SU-DHL-6 (cell line): ENCODE data around the gene ELN.

Experiments used
- H2AFZ ChIP-seq: fragments of 200-600 bp; sonication (generic); 2 replicates; pipeline ENCODE4 v1.6.1; 2014; ENCODE audit warnings: low read depth, mild to moderate bottlenecking, moderate library complexity, mixed read lengths, antibody characterized with exemption, low read length; ENCODE audit not compliant: severe bottlenecking
- H3F3A ChIP-seq: fragments of 200-600 bp; shearing (Covaris generic); 2 replicates; pipeline ENCODE4 v1.6.0; 2016; ENCODE audit warnings: antibody characterized with exemption, mild to moderate bottlenecking; ENCODE audit not compliant: insufficient read depth
- H3K27ac ChIP-seq: fragments of 200-600 bp; sonication (generic); 2 replicates; pipeline ENCODE4 v1.5.1; 2016; ENCODE audit warnings: low read depth, mild to moderate bottlenecking, low read length, moderate library complexity, mixed read lengths
- H3K27me3 ChIP-seq: fragments of 200-600 bp; sonication (generic), shearing (Covaris generic); 2 replicates; pipeline ENCODE4 v1.6.0; 2014; ENCODE audit warnings: mild to moderate bottlenecking, low read length
- H3K36me3 ChIP-seq: fragments of 200-600 bp; sonication (generic); 2 replicates; pipeline ENCODE4 v1.6.1; 2014; ENCODE audit warnings: mild to moderate bottlenecking, low read length, mixed read lengths
- H3K4me2 ChIP-seq: fragments of 300-600, 200-600 bp; shearing (Covaris generic), sonication (generic); 2 replicates; pipeline ENCODE4 v1.6.0; 2014; ENCODE audit warnings: low read length, low read depth, mild to moderate bottlenecking; ENCODE audit not compliant: poor library complexity, severe bottlenecking
- H3K4me3 ChIP-seq: fragments of 200-600 bp; sonication (generic); 2 replicates; pipeline ENCODE4 v1.5.1; 2014; ENCODE audit warnings: antibody characterized with exemption, low read length, mild to moderate bottlenecking, mixed read lengths; ENCODE audit not compliant: insufficient read depth, poor library complexity, severe bottlenecking
- H3K79me2 ChIP-seq: fragments of 200-600 bp; sonication (generic); 2 replicates; pipeline ENCODE4 v1.6.1; 2014; ENCODE audit warnings: mild to moderate bottlenecking, low read length, moderate library complexity; ENCODE audit not compliant: insufficient read depth
- H3K9ac ChIP-seq: fragments of 200-600 bp; sonication (generic); 2 replicates; pipeline ENCODE4 v1.7.0; 2014; ENCODE audit warnings: mild to moderate bottlenecking, low read length
- H3K9me2 ChIP-seq: fragments of 200-600 bp; sonication (generic); replicated peaks from 2 replicates; pipeline ENCODE4 v1.6.1; 2014; ENCODE audit warnings: low read length; ENCODE audit not compliant: insufficient read depth
- H3K9me3 ChIP-seq: fragments of 200-600 bp; sonication (generic); 2 replicates; pipeline ENCODE4 v1.6.1; 2014; ENCODE audit warnings: low read length, mixed read lengths; ENCODE audit not compliant: insufficient read depth
- H4K20me1 ChIP-seq: fragments of 200-600 bp; sonication (generic); 2 replicates; pipeline ENCODE4 v1.6.1; 2014; ENCODE audit warnings: low read depth, mild to moderate bottlenecking, antibody characterized with exemption, low read length, moderate library complexity, mixed read lengths
- EZH2phosphoT487 ChIP-seq: fragments of 200-600 bp; sonication (generic), shearing (Covaris generic); conservative IDR thresholded peaks from 2 replicates; pipeline ENCODE4 v1.6.1; 2018; ENCODE audit warnings: mild to moderate bottlenecking, antibody characterized with exemption, low read length, moderate library complexity, mixed read lengths
- TF ChIP-seq, protein P1 (sequence below): fragments of 200-600 bp; sonication (generic); IDR thresholded peaks from one replicate; pipeline ENCODE4 v1.5.1; 2017; ENCODE audit warnings: antibody characterized with exemption, mild to moderate bottlenecking, low read length, moderate library complexity; ENCODE audit not compliant: insufficient read depth, poor library complexity, severe bottlenecking

ELN gene

DNA sequence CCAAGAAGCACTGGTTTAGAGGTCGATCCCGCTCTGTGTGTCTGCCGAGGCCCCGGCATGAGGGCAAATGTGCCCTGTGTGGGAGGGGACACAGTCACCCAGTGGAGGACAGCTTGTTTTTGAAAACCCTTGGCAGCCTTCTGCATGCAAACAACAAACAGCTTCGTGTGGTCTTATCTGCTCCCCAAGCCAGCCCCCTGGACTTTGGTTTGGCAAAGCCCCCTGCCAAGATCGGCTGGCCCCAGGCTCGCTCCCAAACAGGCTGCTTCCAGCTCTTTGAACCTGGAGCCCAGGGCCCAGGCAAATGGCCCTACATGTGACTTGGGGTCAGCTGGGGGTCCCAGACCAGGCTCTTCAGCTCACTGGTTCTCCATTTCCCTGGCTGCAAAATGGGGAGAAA, 2.9 kb downstream of the ELN start:
- Histone ChIP-seq H3K79me2 (no peaks in the 10 kb centered on the region), H3K9ac (no peak overlapping the region), H2AFZ (no peak overlapping the region), H3K4me2 (no peak overlapping the region), H3K9me2 (no peaks in the 10 kb centered on the region), H3K27ac (no peak overlapping the region), H3K9me3 (no peaks in the 10 kb centered on the region), H3K4me3 (no peak overlapping the region), H3F3A (no peaks in the 10 kb centered on the region), H3K36me3 (no peaks in the 10 kb centered on the region), H4K20me1 (no peaks in the 10 kb centered on the region), H3K27me3 (no peaks in the 10 kb centered on the region)
- TF ChIP-seq EZH2phosphoT487 = no peak
- TF ChIP-seq, protein P1, sequence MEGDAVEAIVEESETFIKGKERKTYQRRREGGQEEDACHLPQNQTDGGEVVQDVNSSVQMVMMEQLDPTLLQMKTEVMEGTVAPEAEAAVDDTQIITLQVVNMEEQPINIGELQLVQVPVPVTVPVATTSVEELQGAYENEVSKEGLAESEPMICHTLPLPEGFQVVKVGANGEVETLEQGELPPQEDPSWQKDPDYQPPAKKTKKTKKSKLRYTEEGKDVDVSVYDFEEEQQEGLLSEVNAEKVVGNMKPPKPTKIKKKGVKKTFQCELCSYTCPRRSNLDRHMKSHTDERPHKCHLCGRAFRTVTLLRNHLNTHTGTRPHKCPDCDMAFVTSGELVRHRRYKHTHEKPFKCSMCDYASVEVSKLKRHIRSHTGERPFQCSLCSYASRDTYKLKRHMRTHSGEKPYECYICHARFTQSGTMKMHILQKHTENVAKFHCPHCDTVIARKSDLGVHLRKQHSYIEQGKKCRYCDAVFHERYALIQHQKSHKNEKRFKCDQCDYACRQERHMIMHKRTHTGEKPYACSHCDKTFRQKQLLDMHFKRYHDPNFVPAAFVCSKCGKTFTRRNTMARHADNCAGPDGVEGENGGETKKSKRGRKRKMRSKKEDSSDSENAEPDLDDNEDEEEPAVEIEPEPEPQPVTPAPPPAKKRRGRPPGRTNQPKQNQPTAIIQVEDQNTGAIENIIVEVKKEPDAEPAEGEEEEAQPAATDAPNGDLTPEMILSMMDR = no peak

DNA sequence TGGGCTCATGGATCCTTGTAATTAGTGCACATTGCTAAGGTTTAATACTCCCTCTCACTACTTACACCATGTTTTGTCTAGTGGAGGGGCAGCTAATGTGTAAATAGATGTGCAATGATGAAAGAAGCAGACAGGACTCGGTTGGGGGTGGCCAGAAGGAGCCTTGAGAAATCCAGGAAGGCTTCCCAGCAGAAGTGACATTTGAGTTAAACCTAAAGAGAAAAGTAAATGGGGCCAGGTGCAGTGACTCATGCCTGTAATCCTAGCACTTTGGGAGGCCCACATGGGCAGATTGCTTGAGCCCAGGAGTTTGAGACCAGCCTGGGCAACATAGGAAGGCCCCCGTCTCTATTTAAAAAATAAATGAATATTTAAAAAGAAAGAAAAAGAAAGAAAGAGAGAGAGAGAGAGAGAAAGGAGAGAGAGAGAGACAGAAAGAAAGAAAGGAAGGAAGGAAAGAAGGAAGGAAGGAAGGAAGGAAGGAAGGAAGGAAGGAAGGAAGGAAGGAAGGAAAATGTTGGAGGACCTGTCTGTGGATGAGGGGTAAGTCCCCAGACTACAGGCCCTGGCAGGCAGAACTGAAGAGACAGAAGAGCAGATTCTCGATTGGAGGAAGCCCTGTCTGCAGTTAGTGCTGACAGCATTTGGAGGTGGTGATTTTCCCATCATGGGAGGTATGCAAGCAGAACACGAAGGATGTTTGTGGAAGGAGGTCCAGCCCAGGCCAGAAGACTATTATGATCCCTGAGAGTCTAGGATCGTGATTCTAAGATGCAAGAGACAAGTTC, 3.6 kb downstream of the ELN start:
- Histone ChIP-seq H3F3A (no peaks in the 10 kb centered on the region), H3K4me3 (no peak overlapping the region), H3K4me2 (no peak overlapping the region), H4K20me1 (no peaks in the 10 kb centered on the region), H3K79me2 (no peaks in the 10 kb centered on the region), H3K27ac (no peak overlapping the region), H3K9ac (no peak overlapping the region), H3K9me2 (no peaks in the 10 kb centered on the region), H2AFZ (no peak overlapping the region), H3K36me3 (no peaks in the 10 kb centered on the region), H3K27me3 (no peaks in the 10 kb centered on the region), H3K9me3 (no peaks in the 10 kb centered on the region)
- TF ChIP-seq EZH2phosphoT487 = no peak
- TF ChIP-seq, protein P1 = no peak

DNA sequence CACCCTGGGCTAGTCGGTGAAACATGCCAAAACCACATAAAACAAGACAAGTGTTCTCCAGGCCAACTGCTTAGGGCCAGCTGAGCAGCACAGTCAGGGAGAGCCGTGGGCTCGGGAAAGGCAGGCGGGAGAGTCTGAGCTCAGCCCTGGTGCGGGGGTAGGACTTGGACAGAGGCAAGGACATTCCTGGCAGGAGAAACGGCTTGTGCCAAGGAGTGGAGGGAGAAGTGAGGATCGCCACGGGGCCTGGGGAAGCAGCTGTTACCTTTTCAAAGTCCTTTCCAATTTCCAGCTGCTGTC, 4.2 kb downstream of the ELN start:
- H3K9ac ChIP-seq = no peak overlapping the region
- H3F3A ChIP-seq = no peaks in the 10 kb centered on the region
- H3K9me2 ChIP-seq = no peaks in the 10 kb centered on the region
- no peaks in the 10 kb centered on the region for H3K27me3 ChIP-seq
- no peak overlapping the region for H3K27ac ChIP-seq
- H3K36me3 ChIP-seq = no peaks in the 10 kb centered on the region
- no peak overlapping the region for H3K4me2 ChIP-seq
- no peak overlapping the region for H3K4me3 ChIP-seq
- TF ChIP-seq EZH2phosphoT487 = no peak
- TF ChIP-seq, protein P1 = no peak
- H3K79me2 ChIP-seq = no peaks in the 10 kb centered on the region
- H2AFZ ChIP-seq = no peak overlapping the region
- H3K9me3 ChIP-seq = no peaks in the 10 kb centered on the region
- no peaks in the 10 kb centered on the region for H4K20me1 ChIP-seq
